ENCODE measurements around the gene MSL1.

DNA sequence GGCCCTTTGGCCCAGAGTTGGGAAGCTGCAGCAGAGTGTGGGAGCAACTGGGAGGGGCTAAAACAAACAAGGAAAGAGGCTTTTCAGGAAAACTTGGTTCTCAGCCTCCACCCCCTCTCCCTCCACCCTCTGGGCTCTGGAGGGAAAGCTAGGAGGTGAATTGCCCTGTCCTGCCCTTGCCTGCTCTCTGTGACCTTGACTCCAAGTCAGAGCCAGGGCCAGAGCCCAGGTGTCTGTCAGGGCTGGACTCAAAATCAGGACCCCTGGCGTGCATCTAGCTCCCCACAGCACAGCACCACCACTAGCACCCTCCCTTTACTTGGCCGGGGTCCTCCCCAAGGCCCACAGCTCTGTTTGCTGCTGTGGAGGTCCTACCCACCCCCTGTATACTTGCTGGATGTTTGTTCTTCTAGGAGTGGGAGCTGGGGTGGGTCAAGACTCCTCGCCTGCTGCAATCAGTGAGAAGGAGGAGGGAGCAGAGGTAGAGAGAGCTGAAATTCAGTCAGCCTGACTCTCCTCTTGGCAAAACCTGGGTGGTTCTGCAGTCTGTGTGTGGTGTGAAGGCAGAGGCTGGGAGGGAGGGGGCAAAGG, 18.6 kb upstream of the MSL1 start:
- no peak for TF ChIP-seq POLR2A (IDR thresholded peaks at IDR 0.05)
- TF ChIP-seq, protein P1, sequence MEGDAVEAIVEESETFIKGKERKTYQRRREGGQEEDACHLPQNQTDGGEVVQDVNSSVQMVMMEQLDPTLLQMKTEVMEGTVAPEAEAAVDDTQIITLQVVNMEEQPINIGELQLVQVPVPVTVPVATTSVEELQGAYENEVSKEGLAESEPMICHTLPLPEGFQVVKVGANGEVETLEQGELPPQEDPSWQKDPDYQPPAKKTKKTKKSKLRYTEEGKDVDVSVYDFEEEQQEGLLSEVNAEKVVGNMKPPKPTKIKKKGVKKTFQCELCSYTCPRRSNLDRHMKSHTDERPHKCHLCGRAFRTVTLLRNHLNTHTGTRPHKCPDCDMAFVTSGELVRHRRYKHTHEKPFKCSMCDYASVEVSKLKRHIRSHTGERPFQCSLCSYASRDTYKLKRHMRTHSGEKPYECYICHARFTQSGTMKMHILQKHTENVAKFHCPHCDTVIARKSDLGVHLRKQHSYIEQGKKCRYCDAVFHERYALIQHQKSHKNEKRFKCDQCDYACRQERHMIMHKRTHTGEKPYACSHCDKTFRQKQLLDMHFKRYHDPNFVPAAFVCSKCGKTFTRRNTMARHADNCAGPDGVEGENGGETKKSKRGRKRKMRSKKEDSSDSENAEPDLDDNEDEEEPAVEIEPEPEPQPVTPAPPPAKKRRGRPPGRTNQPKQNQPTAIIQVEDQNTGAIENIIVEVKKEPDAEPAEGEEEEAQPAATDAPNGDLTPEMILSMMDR (IDR thresholded peaks at IDR 0.05): no peak
